AG08396 (cell line): ENCODE measurements around the gene TNKS2.
"Not testable (repeated sequence)": the region's sequence is repeated elsewhere in the genome, so short reads cannot be mapped to it uniquely, and the experiment has no call there.

ENCODE experiments used
- DNase-seq: peaks from one replicate; pipeline ENCODE4 v3.0.0; 2012; ENCODE audit warnings: low spot score, mixed read lengths

The TNKS2 gene

DNA sequence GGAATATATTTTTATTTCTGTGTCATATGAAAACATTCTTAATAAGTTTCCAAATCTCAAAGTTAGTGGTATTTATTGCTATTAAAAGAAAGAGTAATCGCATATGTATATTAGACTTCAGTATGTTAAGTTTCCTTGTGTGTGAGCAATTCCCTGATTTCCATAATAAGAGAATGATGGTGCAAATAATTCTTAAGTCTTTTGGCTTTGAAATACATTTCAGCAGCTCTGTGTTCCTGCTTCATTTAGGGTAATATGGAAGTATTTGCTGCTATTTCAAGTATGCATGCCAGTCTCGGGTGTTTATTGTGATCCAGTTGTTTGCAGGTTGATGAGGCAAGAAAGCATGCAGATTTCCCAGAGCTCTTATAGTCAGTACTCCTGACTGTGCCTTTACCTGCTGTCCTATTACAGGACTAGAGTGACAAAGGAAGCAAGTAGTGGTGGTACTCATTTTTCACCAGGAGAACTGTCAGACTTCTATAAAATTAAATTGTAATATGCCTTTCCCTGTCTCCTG lies 67.4 kb downstream of the TNKS2 start:
- DNase-seq: no peak

DNA sequence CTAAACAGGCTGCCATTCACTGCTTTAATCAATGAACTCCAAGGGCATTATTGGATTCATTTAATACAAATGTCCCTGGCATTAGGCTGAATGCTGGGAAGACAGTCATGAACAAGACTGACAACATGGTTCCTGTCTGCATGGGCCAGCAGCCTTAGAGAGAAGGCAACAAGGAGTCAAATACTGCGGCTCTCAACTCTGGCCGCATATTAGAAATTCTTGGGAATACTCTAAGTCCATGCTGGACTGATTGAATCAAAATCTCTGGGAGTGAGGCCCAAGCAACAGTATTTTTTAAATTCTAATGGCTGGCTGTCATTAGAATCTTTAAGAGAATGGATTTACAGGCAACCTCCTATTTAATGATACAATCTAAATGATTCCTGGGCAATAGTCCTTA lies 76.9 kb downstream of the TNKS2 start:
- DNase-seq: no peak

DNA sequence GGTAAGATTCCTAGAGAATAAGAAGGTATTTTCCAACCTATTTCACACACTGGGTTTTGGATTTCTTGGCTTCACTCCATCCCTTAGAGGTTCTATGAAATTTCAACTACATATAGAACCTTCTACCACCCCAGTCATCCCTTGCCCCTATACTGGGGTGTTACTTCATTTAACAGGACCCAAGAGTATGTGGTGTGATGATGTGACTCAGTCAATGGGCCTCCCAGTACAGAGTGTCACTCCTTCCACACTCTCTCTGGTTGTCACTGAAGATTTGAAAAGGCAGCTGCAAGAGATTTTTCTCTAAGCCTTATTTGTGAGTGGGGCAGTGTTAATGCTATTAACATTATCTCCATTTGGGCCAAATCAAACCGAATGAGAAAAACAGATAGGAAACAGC lies 77.6 kb downstream of the TNKS2 start:
- no peak for DNase-seq

DNA sequence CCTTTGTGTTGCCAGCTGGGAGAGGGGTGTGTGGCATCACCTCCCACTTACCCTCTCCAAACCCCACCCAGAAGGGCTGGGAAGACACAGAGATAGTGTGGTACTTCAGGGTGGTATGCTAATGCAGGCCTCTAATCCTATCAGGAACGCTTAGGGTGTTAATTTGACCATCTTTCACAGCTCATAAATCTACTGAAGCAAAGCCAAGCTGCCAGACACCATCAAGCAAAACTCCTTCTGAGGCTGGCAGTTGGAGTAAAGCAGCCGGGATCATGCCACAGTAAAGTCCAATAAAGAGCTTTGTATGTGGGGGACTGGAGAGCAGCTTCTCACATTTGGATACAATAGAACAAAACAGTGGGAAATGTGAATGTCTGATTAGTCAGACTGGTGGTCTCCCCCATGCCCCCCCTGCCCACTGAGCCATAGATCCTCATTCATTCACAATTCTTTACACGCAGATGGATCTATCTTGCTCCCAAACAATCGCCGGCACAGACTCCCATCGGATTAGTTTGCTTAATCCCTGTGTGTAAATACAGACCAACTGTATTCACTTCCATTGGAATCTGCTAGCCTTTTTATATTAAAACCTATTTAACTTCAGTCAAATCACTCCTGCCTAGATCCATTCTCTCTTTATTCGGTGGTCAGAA lies 81.4 kb downstream of the TNKS2 start:
- no peak for DNase-seq

DNA sequence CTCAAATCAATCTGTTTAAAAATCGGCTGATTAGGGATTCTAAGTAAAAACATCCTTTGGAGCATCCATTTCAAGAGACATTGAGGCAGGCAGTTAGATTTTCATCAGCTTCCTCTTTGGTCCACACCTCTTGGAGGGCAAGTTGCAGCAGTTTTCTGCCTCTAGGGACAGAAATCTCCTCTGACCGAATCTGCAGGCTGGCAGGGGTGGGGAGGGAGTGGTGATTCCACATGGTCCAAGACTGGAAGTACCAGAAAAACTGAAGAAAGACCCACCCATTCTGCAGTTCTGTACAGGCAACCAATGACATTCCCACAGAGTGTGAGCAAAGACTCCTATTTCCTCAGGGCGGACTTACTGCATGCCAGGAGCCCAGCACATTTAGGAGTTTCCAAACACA lies 82.1 kb downstream of the TNKS2 start:
- peak; percentile 32 for DNase-seq

DNA sequence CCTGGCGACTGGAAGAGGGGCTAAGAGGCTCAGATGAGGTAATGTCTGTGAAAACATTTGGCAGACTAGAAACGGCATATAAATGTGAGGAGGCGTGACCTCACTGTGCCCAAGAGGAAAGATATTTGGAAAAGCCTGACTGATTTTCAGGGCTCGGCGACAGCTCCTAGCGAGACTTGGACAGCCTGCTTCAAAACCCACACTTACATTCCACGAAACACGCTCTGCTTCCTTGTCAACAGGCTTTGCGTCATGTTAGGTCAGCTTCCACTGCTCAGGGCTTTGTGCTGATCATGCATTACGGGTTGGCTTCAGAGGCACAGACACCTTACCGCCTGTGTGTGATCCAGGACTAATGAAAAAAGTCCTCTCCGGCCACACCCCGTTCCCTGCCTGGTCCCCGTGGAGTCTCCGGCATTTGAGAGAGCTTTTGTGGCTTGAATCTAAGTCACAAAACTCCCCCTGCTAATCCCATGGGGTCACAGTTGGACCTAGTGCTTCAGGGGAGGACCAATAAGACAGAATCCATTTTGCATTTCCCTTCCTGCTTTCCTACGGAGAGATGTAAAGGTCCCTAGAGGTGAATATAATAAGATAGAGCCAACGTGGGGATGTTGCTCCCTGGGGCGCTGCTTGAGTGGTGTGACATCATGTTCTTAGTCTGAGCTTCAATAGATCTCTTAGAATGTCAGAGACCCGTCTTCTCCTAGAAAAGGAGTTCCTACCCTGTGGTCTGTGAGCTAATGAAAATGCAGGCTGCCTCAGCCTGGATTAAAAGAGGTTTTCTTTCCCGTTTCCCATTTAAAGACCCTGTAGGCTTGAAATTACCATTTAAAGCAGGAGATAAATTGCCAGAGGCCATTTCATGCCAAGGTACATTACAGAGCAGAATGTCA lies 85.6 kb downstream of the TNKS2 start:
- peak; percentile 63 for DNase-seq

DNA sequence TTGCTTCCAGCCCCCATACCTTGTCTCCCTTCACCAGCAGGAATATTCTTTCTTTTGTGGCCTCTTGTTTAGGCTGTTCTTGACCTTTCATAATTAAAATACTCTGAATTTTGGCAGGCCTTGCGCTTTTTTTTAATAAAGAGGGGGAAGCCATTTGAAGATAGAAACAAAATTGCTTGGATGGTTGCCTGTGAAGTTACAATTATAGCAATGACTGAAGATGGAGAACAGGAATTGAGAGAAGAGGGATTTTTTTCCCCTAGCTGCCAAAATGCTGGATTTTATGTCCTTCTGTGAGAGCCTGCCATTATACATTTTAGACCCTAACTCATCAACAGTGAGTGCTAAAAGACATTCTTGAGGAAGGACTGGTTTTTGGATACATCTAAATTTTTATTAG lies 86.3 kb downstream of the TNKS2 start:
- DNase-seq: no peak

DNA sequence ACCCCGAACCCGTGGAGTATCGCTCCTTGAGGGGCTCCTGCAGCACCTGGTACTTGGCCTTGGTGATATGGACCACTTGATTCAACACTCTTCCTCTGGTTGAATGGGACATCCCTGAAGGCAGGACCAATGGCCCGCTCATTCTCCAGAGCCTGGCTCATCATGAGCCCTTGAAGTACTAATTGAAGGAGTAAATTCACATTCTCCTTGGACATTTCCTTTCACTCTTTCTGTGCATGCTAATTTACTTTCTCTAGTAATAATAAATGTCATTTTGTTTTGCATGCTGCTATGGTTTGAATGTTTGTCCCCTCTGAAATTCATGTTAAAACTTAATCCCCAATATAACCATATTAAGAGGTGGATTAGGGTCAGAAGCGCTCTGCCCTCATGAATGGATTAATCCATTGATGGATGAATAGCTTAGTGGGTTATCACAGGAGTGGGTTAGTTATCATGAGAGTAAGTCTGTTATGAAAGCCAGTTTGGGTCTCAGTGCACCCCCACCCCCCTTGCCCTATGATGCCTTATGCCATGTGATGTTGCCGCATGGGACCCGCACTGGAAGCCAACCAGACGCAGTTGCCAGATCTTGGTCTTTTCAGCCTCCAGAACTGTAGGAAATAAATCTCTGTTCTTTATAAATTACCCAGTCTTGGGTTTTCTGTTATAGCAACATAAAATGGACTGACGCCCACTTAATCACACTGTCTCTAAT lies 87.3 kb downstream of the TNKS2 start:
- no peak for DNase-seq

DNA sequence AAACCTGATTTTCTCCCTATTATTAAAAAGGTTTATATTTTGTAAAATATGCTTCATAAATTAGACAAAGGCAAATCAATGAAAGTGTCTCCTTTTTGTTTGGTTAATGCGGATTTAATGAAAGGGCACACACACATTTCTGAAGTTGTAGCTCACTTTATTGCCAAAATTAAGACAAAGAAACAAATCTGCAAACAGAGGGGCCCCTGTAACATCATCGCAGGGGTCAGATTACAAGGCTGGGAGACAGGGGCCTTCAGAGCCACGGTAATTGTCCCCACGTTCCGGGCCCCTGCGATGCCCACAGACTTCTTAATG lies 88.7 kb downstream of the TNKS2 start:
- no peak for DNase-seq

DNA sequence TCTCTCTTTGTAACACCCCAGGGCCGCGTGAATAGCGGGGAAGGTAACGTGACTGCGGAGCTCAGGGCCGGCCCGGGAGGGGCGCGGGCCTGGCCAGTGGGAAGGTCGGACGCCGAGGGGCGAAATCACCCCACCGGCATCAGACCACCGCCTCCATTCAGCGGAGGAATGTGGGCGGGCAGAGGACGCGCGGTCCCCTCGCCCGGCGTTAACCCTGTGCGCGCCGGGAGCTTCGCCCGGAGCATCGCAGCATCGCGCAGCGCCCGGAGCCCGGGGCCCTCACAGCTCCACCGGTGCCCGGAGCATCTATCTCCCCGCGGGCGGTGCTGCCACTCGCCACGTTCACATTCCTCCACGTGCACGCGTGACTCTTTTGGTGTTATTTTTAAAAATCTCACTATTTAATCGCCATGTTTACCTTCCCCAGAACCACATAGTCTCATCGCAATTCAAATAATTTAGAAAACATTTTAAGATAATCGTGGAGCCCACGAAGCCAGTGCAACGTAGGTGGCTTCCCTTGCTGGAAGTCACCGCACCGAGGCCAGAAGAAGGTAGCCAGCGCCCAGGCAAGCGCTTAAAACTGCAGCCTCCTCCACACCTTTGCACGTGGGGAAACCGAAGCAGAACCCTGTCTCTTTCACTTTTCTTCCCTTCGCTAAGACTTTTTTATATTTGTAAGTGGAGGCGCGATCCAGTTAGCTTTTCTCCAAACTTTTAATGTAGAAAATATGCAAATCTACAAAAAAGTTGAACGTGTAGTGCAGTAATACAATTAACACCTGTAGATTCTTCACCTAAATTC lies 89.2 kb downstream of the TNKS2 start:
- DNase-seq: peak; percentile 53

DNA sequence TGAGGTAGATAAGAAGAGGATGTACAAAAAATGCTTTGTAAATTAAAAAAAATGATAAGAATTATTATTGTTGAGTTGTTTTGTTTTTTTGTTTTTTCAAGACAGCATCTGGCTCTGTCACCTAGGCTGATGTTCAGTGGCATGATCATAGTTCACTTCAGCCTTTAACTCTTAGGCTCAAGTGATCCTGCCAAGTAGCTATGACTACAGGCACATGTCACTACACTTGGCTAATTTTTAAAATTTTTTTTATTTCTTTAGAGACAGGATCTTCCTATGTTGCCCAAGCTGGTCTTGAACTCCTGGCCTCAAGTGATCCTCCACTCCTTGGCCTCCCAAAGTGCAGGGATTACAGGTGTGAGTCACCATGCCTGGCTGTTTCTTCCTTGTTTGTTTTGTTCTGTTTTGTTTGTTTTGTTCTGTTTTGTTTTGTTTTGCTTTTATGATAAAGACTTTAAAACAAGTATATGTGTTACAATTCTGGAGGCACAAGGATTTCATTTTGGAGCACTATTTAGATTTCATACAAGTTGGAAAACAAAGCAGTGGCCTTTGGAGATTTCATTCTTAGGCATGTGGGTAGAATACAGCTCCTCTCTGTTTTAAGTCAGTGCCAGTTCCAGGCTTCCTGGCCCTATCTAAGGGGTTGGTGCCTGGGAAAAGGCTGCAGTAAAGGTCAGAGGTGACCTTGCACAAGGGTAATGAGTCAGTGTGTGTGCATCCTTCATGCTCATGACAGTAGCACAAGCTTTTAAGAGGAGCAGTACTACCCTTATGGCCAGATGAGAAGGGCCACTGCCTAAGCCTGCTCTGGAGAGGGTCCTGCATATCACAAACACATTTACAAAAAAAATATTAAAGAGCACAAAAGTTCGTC lies 93.1 kb downstream of the TNKS2 start:
- DNase-seq: peak; percentile 58

DNA sequence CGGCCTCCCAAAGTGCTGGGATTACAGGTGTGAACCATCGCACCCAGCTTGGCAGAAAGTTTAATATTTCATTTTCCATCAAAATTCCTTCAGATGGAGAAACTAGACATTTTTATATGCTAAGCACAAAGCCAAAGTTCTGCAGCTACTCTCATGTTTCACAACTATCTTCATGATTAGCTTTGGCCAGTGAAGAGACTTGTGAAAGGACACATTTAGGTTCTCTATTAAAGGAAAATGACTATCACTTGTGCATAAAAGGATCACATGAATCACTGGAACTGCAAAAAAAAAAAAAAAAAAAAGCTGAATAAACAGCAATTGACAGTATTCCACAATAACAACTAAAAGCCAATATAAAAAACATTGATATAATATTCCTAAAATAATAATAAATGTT lies 94.8 kb downstream of the TNKS2 start:
- DNase-seq: no peak

DNA sequence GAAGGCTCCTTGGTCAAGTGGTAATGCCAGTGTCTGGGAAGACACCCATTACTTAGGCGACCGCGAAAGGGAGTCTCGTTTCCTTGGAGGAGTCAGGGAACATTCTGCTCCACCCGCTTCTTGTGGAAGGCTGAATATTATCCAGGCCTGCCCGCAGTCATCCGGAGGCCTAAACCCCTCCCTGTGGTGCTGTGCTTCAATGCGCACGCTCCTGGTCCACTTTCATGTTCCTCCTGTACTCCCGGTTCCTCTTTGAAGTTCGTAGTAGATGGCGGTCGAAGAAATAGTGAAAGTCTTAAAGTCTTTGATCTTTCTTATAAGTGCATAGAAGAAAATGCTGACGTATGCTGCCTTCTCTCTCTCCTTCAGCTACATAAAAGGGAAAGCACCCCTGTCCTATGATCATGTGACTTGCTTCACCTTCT lies 96.0 kb downstream of the TNKS2 start:
- DNase-seq: not testable (repeated sequence)

DNA sequence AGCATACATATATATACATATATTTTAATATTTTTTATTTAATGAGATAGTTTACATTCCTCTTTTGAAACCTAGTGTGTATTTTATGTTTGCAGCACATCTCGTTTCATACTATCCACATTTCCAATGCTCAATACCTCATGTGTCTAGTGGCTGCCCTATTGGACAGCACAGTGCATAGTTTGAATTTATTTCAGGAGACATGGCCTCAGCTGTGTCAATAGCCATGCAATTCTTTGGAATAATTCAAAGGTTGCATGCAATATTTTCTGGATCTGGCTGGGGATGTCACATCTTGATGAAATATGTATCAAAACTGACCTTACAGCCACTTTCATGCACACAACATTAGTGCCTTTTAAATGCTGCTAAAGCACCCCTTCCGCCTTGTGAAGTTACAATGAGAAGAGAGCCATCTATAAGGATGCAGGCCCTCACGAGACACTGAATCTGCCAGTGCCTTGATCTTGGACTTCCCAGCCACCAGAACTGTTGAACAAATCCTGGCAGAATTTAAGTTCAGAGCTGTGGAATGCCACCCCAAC lies 98.1 kb downstream of the TNKS2 start:
- no peak for DNase-seq

DNA sequence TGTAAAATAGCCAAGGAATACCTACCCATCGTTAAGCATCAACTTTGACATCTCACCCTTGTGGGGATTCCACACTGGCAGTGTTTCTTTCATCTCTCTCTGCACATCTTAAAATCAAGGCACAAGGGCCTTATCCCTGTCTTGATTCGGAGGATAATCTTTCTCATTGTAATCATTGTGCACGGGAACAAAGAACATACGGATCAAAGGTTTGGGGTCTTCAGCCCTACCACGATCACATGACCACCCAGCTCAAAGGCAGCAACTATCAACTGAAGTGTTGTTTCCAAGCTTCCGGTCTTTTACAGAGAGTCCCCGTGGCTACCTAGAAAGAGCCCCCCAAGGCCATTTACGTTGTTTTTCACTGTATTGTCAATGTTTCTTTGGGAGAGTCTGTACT lies 99.2 kb downstream of the TNKS2 start:
- DNase-seq: no peak

DNA sequence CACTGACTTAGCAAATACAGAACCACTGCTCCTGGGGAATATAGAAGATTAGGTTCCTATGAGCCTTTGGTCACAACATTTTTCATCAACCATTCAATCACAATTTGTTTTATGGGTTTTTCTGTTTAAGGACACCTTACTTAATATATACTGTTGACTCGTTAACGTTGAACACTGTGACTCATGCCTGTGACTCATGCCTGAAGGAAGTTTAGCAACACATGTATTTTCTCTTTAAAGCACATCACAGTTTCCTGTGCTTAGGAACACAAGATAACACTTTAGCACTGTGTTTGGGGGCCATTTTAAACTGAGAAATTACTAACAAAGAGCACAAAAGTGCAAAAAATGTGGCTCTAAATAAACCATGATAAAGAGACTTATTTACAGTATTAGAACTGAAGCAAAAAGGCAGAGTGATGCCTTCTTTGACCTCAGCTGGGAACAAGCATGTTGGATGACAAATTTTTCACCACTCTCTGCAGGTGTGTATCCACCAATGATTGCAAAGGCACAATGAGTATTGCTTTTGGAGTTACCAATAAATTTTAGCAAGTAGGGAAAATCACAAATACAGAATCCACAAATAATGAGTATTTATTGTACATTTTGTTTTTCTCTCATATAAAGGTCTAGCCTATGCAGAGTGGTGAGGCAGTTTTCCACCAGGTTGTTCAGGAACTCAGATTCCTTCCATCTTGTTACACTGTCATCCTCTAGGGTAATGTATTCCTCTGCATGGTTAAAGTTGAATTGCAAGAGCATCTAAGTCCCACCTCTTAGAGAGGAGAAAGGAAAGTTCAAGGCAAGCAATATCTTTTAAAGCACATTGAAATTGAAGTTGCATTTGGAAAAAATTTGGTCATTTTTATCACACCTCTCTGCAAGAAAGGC lies 103.8 kb downstream of the TNKS2 start:
- DNase-seq: peak; percentile 70

DNA sequence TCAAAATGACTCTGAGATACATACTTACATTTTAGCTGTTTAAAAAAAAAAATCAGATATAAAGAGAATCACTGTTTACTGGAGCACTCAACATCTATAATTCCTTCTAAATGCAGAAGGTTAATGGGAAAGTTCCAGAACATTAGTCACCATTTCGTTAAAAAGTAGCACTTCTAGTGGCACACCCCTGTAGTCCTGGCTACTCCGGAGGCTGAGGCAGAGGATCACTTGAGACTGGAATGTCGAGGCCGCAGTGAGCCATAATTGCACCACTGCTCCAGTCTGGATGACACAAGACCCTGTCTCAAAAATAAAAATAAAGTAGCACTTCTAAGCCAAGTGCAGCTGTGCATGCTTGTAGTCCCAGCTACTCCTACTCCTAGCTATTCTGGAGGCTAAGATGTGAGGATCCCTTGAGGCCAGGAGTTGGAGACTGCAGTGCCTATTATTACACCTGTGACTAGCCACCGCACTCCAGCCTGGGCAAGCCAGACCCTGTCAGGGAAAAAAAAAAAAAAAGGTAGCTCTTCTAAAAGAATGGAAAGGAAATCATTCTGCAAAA lies 108.9 kb downstream of the TNKS2 start:
- no peak for DNase-seq

DNA sequence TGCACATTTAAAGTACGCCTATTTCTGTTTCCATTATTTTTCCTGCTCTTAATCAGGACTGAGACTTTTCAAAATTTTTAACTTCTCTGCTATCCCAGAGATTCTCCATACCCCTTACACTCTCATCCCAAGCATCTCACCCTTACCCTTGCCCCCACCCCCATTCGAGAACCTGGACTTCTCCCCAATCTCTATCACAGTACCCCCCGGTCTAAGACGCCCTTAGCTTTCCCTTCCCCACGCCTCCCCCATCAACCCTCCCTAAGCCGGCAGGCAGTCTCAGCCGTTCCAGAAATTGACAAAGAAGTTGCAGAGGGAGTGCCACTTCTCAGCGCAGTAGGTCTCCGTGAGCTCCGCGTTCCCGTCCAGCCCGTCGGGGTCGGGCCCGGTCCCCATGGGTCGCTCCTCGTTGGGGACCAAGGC lies 109.7 kb downstream of the TNKS2 start:
- peak; percentile 30 for DNase-seq
